Measurements from ENCODE around the gene MTUS2. TPM values are rescaled to one million over a fixed set of nuclear protein-coding genes. Genes with fewer than 3 reads are reported as not detected.

The MTUS2 gene
- total and polyA plus RNA-seq, 8 donors, result 0.12 to 28.1 (median 3.5) TPM; not detected in 1

DNA sequence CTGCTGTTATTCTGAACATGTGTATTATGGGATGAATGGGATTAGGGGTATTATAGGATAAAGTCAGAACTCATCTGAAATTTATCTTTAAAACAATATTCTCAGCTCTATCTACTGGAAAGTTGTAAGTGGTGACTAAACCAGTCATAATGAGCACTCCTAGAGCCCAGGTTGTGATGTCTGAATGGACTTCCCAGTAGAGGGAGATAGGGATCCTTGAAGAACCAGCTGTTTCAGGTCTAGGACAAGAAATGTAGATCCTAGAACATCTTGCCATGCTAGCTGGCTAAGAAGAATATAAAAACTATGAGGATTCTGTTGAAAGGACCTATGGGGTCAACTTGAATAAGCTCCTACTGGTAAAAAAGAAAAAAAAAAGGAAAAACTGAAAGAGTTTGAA lies 464.6 kb downstream of the MTUS2 start:
- Histone ChIP-seq H3K36me3 (no peaks in the 10 kb centered on the region), H3K9me3 (no peaks in the 10 kb centered on the region), H3K27me3 (peaks cover 0 to 6% (median 0%) of the 10 kb centered on the region in 3 donors), H3K4me1 (no peaks in the 10 kb centered on the region), H3K27ac (no peak overlapping the region), H3K4me3 (no peak overlapping the region)
- intact Hi-C loops (cut with DNase I; ENCODE audit: low total_unique reads), result no loop called here
- TF ChIP-seq, protein P1, sequence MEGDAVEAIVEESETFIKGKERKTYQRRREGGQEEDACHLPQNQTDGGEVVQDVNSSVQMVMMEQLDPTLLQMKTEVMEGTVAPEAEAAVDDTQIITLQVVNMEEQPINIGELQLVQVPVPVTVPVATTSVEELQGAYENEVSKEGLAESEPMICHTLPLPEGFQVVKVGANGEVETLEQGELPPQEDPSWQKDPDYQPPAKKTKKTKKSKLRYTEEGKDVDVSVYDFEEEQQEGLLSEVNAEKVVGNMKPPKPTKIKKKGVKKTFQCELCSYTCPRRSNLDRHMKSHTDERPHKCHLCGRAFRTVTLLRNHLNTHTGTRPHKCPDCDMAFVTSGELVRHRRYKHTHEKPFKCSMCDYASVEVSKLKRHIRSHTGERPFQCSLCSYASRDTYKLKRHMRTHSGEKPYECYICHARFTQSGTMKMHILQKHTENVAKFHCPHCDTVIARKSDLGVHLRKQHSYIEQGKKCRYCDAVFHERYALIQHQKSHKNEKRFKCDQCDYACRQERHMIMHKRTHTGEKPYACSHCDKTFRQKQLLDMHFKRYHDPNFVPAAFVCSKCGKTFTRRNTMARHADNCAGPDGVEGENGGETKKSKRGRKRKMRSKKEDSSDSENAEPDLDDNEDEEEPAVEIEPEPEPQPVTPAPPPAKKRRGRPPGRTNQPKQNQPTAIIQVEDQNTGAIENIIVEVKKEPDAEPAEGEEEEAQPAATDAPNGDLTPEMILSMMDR (IDR thresholded peaks at IDR 0.05), result no peak
- TF ChIP-seq POLR2AphosphoS5 (IDR thresholded peaks at IDR 0.05) (no peak), EP300 (IDR thresholded peaks at IDR 0.05) (no peak), POLR2A (IDR thresholded peaks at IDR 0.05) (no peak)
- DNase-seq, result no peak

DNA sequence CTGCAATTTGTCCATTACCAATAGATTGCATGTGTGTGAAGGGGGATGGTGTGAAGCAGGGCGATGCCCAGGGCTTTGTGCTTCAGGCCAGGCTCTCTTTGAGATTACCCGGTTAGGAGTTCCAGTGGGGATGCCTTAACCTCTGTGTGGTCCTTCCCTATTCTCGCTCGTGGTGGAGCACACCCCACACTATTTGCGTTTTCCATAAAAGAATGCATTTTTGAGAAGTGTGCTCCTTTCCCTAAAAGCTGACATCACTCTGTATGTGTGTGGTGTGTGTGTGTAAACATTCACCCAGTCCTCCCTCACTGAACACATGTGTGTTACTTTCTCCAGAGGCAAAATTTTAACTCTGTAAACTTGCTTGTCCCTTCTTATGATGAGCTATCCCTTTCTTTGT lies 467.1 kb downstream of the MTUS2 start:
- WGBS, 5 donors, result 61 to 75% (median 70%) methylated on average over 5 of the region's 5 CpGs
- TF ChIP-seq, protein P1 (IDR thresholded peaks at IDR 0.05), result no peak
- TF ChIP-seq POLR2AphosphoS5 (IDR thresholded peaks at IDR 0.05) (no peak), EP300 (IDR thresholded peaks at IDR 0.05) (no peak), POLR2A (IDR thresholded peaks at IDR 0.05) (no peak)

DNA sequence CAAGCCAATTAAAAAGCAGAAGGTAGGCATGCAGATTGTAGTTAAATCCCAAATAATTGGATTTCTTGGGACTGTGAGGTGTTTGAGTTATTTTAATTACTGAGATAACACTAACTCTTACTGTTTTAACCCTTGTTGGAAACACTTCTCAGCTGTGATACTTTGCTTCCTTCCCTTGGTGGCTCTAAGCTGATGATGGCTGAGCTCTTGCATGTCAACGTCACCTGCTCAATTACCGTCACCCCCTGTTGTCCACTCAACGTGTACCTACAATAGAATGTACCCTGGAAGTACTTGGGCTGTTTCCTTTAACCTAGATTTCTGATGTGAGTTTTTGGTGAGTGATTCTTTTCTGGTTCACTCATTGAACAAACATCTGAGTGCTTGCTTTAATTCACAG lies 471.9 kb downstream of the MTUS2 start:
- Histone ChIP-seq H3K4me1 (no peaks in the 10 kb centered on the region), H3K9me3 (no peaks in the 10 kb centered on the region), H3K27me3 (no peaks in the 10 kb centered on the region), H3K36me3 (no peaks in the 10 kb centered on the region), H3K4me3 (no peak overlapping the region), H3K27ac (no peak overlapping the region)
- no peak for DNase-seq
- 34 to 54% (median 47%) methylated on average over 3 of the region's 3 CpGs for whole genome bisulfite sequencing, 5 donors
- intact Hi-C loops (cut with DNase I; ENCODE audit: low total_unique reads), result no loop called here
- TF ChIP-seq EP300 (IDR thresholded peaks at IDR 0.05) (no peak), POLR2AphosphoS5 (IDR thresholded peaks at IDR 0.05) (no peak), POLR2A (IDR thresholded peaks at IDR 0.05) (no peak)
- TF ChIP-seq, protein P1 (IDR thresholded peaks at IDR 0.05), result no peak

More for the DNA sequence above, 467.1 kb downstream of the MTUS2 start:
- Histone ChIP-seq H3K4me3 (no peak overlapping the region), H3K4me1 (no peaks in the 10 kb centered on the region), H3K27me3 (peaks cover 0 to 6% (median 0%) of the 10 kb centered on the region in 3 donors), H3K36me3 (no peaks in the 10 kb centered on the region), H3K27ac (no peak overlapping the region), H3K9me3 (no peaks in the 10 kb centered on the region)
- intact Hi-C loops (cut with DNase I; ENCODE audit: low total_unique reads), result no loop called here
- no peak for DNase-seq

DNA sequence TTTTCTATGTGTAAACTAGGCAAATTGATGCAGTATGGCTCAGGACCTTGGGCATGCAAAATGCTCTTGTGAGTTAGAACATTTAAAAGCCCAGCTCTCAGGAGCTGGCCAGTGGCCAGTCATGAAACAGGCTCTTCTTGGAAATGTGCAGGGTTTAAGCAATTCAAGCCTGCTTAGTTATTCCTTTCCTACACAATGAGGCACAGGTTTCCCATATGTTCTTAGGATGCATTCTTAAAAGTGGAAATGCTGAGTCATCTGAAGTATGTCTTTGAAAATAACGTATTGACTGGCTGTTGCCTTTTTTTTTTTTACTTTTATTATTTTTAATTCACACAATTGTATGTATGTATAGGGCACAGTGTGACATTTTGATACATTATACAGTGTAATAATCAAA lies 474.7 kb downstream of the MTUS2 start:
- H3K9me3 ChIP-seq, result no peaks in the 10 kb centered on the region
- no peak overlapping the region for H3K27ac ChIP-seq
- 0 to 53% (median 0%) methylated on average over 1 of the region's 1 CpG for WGBS, 5 donors
- no peaks in the 10 kb centered on the region for H3K27me3 ChIP-seq
- no peaks in the 10 kb centered on the region for H3K36me3 ChIP-seq
- TF ChIP-seq POLR2AphosphoS5 (IDR thresholded peaks at IDR 0.05) (no peak), EP300 (IDR thresholded peaks at IDR 0.05) (no peak), POLR2A (IDR thresholded peaks at IDR 0.05) (no peak)
- TF ChIP-seq, protein P1 (IDR thresholded peaks at IDR 0.05), result no peak
- DNase-seq, result no peak
- intact Hi-C loops (cut with DNase I; ENCODE audit: low total_unique reads), result no loop called here
- no peak overlapping the region for H3K4me3 ChIP-seq
- H3K4me1 ChIP-seq, result no peaks in the 10 kb centered on the region

Measured in stomach (tissue), 9 donors.